Neural cell (in vitro differentiated cells): ENCODE measurements around the gene VPS35L. TPM values are rescaled to one million over a fixed set of nuclear protein-coding genes. Genes with fewer than 3 reads are reported as not detected.

Source experiments
- H2AFZ ChIP-seq: fragments of 200-600, 300-800 bp; sonication (generic), shearing (Covaris generic); 2 replicates; pipeline ENCODE4 v1.6.0; 2014; ENCODE audit warnings: low read depth, mild to moderate bottlenecking, antibody characterized with exemption, low read length, moderate library complexity
- H3F3A ChIP-seq: fragments of 200-600 bp; shearing (Covaris generic); 2 replicates; pipeline ENCODE4 v1.6.1; 2016; ENCODE audit warnings: mild to moderate bottlenecking, moderate library complexity, mixed read lengths, antibody characterized with exemption, low read length; ENCODE audit not compliant: insufficient read depth, poor library complexity, severe bottlenecking
- H3K27ac ChIP-seq: fragments of 200-600, 300-800 bp; sonication (generic), shearing (Covaris generic); 2 replicates; pipeline ENCODE4 v1.5.1; 2014; ENCODE audit warnings: mild to moderate bottlenecking, low read length, moderate library complexity
- H3K27me3 ChIP-seq: fragments of 300-800, 200-600 bp; sonication (generic), shearing (Covaris generic); 2 replicates; pipeline ENCODE4 v1.6.0; 2014; ENCODE audit warnings: mild to moderate bottlenecking, low read depth, low read length, moderate library complexity; ENCODE audit not compliant: insufficient read depth
- H3K36me3 ChIP-seq: fragments of 300-800, 200-600 bp; sonication (generic), shearing (Covaris generic); 2 replicates; pipeline ENCODE4 v1.5.1; 2014; ENCODE audit warnings: mild to moderate bottlenecking, antibody characterized with exemption, low read length, moderate library complexity; ENCODE audit not compliant: insufficient read depth
- H3K4me2 ChIP-seq: fragments of 300-800, 200-600 bp; sonication (generic), shearing (Covaris generic); 2 replicates; pipeline ENCODE4 v1.6.0; 2014; ENCODE audit warnings: mild to moderate bottlenecking, low read length
- H3K4me3 ChIP-seq: fragments of 300-800, 200-600 bp; sonication (generic), shearing (Covaris generic); 2 replicates; pipeline ENCODE4 v1.5.1; 2014; ENCODE audit warnings: mild to moderate bottlenecking, low read length, moderate library complexity
- H3K79me2 ChIP-seq: fragments of 200-600 bp; shearing (Covaris generic); replicated peaks from 2 replicates; pipeline ENCODE4 v1.6.0; 2014; ENCODE audit warnings: mild to moderate bottlenecking, low read length, moderate library complexity; ENCODE audit not compliant: insufficient read depth
- H3K9ac ChIP-seq: fragments of 300-800, 200-600 bp; sonication (generic), shearing (Covaris generic); 2 replicates; pipeline ENCODE4 v1.6.1; 2016; ENCODE audit warnings: mild to moderate bottlenecking, low read length, mixed read lengths
- H3K9me2 ChIP-seq: fragments of 200-600 bp; shearing (Covaris generic); 2 replicates; pipeline ENCODE4 v1.6.1; 2016; ENCODE audit warnings: mild to moderate bottlenecking, low read length, mixed read lengths; ENCODE audit not compliant: insufficient read depth
- H3K9me3 ChIP-seq: fragments of 200-600, 300-800 bp; sonication (generic), shearing (Covaris generic); 2 replicates; pipeline ENCODE4 v1.6.1; 2016; ENCODE audit warnings: mild to moderate bottlenecking, mixed run types, low read length, moderate library complexity, mixed read lengths
- H4K20me1 ChIP-seq: fragments of 200-600 bp; shearing (Covaris generic); 2 replicates; pipeline ENCODE4 v1.6.1; 2016; ENCODE audit warnings: mild to moderate bottlenecking, mixed run types; ENCODE audit not compliant: insufficient read depth
- EP300 ChIP-seq: fragments of 450-650 bp; conservative IDR thresholded peaks from 2 replicates; pipeline ENCODE4 v1.6.1; 2014; ENCODE audit warnings: antibody characterized with exemption, mild to moderate bottlenecking, moderate library complexity; ENCODE audit not compliant: poor library complexity, severe bottlenecking
- EZH2 ChIP-seq: fragments of 200-600, 300-800 bp; shearing (Covaris generic), sonication (generic); IDR thresholded peaks from 2 replicates; pipeline ENCODE4 v1.6.1; 2014; ENCODE audit warnings: antibody characterized with exemption, low read length, borderline replicate concordance, mild to moderate bottlenecking; ENCODE audit not compliant: insufficient read depth, poor library complexity, severe bottlenecking
- MXI1 ChIP-seq: fragments of 450-650 bp; conservative IDR thresholded peaks from 2 replicates; pipeline ENCODE4 v1.6.1; 2014; ENCODE audit warnings: antibody characterized with exemption, mild to moderate bottlenecking; ENCODE audit not compliant: poor library complexity, severe bottlenecking
- POLR2AphosphoS5 ChIP-seq: IDR thresholded peaks from 2 replicates; pipeline ENCODE4 v1.6.1; 2012
- RAD21 ChIP-seq: fragments of 450-650 bp; conservative IDR thresholded peaks from 2 replicates; pipeline ENCODE4 v1.6.1; 2014; ENCODE audit warnings: antibody characterized with exemption, mild to moderate bottlenecking, moderate library complexity
- SMC3 ChIP-seq: fragments of 450-650 bp; conservative IDR thresholded peaks from 2 replicates; pipeline ENCODE4 v1.6.1; 2014; ENCODE audit warnings: antibody characterized with exemption, mild to moderate bottlenecking, moderate library complexity; ENCODE audit not compliant: poor library complexity
- TAF1 ChIP-seq: IDR thresholded peaks from 2 replicates; pipeline ENCODE4 v1.6.1; 2012; ENCODE audit warnings: low read depth
- polyA plus RNA-seq: library from polyadenylated mRNA; depleted of rRNA; stranded (reverse); fragments of >200 nt; gene quantifications from 2 replicates; pipeline ENCODE4 v1.2.3, GENCODE V29; 2014
- TF ChIP-seq, protein P1 (sequence below): IDR thresholded peaks from 2 replicates; pipeline ENCODE4 v1.6.1; 2012; ENCODE audit warnings: borderline replicate concordance
- TF ChIP-seq, protein P2 (sequence below): fragments of 450-650 bp; IDR thresholded peaks from 2 replicates; pipeline ENCODE4 v1.5.1; 2014; ENCODE audit warnings: antibody characterized with exemption, mild to moderate bottlenecking, moderate library complexity; ENCODE audit not compliant: poor library complexity, severe bottlenecking

Gene VPS35L
- polyA plus RNA-seq, 1 donor from 2014 or later = 29.8 TPM

DNA sequence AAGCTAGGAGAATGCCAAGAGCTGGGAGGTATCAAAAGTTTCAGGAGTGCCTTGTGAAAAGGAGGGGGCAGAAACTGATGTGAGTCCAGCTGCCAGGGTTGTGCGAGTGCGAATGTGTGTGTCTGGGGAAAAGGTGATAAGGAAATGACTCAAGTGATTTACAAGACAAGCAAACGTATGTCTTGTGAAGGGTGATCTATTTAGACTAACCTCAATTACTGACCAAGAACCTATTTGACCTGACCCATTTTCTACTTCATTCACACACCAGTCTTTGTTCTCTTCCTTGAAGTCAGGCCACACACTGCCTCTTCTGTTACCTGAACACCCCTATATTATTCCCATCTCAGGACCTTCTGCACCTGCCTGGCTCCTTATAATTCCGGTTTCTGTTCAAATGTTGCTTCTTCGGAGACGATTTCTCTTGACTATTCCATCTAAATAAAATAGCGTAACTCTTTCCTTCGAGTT is 34.6 kb upstream of the VPS35L start:
- H3K9ac ChIP-seq = peak overlapping the region; percentile 90
- peak overlapping the region; percentile 92 for H3K27ac ChIP-seq
- H3K9me2 ChIP-seq = no peaks in the 10 kb centered on the region
- no peaks in the 10 kb centered on the region for H4K20me1 ChIP-seq
- peak overlapping the region; percentile 82 for H3K4me3 ChIP-seq
- no peak overlapping the region for H2AFZ ChIP-seq
- H3F3A ChIP-seq = peaks cover 6% of the 10 kb centered on the region
- no peaks in the 10 kb centered on the region for H3K27me3 ChIP-seq
- peak overlapping the region; percentile 64 for H3K4me2 ChIP-seq
- no peaks in the 10 kb centered on the region for H3K9me3 ChIP-seq
- no peaks in the 10 kb centered on the region for H3K36me3 ChIP-seq
- no peak for TF ChIP-seq MXI1
- no peak for TF ChIP-seq SMC3
- TF ChIP-seq RAD21 = no peak
- TF ChIP-seq TAF1 = no peak
- TF ChIP-seq, protein P1, sequence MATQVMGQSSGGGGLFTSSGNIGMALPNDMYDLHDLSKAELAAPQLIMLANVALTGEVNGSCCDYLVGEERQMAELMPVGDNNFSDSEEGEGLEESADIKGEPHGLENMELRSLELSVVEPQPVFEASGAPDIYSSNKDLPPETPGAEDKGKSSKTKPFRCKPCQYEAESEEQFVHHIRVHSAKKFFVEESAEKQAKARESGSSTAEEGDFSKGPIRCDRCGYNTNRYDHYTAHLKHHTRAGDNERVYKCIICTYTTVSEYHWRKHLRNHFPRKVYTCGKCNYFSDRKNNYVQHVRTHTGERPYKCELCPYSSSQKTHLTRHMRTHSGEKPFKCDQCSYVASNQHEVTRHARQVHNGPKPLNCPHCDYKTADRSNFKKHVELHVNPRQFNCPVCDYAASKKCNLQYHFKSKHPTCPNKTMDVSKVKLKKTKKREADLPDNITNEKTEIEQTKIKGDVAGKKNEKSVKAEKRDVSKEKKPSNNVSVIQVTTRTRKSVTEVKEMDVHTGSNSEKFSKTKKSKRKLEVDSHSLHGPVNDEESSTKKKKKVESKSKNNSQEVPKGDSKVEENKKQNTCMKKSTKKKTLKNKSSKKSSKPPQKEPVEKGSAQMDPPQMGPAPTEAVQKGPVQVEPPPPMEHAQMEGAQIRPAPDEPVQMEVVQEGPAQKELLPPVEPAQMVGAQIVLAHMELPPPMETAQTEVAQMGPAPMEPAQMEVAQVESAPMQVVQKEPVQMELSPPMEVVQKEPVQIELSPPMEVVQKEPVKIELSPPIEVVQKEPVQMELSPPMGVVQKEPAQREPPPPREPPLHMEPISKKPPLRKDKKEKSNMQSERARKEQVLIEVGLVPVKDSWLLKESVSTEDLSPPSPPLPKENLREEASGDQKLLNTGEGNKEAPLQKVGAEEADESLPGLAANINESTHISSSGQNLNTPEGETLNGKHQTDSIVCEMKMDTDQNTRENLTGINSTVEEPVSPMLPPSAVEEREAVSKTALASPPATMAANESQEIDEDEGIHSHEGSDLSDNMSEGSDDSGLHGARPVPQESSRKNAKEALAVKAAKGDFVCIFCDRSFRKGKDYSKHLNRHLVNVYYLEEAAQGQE = no peak
- no peak for TF ChIP-seq EZH2
- no peak for TF ChIP-seq POLR2AphosphoS5
- no peak for TF ChIP-seq EP300
- TF ChIP-seq, protein P2, sequence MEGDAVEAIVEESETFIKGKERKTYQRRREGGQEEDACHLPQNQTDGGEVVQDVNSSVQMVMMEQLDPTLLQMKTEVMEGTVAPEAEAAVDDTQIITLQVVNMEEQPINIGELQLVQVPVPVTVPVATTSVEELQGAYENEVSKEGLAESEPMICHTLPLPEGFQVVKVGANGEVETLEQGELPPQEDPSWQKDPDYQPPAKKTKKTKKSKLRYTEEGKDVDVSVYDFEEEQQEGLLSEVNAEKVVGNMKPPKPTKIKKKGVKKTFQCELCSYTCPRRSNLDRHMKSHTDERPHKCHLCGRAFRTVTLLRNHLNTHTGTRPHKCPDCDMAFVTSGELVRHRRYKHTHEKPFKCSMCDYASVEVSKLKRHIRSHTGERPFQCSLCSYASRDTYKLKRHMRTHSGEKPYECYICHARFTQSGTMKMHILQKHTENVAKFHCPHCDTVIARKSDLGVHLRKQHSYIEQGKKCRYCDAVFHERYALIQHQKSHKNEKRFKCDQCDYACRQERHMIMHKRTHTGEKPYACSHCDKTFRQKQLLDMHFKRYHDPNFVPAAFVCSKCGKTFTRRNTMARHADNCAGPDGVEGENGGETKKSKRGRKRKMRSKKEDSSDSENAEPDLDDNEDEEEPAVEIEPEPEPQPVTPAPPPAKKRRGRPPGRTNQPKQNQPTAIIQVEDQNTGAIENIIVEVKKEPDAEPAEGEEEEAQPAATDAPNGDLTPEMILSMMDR = no peak
- H3K79me2 ChIP-seq = peaks cover 43% of the 10 kb centered on the region

DNA sequence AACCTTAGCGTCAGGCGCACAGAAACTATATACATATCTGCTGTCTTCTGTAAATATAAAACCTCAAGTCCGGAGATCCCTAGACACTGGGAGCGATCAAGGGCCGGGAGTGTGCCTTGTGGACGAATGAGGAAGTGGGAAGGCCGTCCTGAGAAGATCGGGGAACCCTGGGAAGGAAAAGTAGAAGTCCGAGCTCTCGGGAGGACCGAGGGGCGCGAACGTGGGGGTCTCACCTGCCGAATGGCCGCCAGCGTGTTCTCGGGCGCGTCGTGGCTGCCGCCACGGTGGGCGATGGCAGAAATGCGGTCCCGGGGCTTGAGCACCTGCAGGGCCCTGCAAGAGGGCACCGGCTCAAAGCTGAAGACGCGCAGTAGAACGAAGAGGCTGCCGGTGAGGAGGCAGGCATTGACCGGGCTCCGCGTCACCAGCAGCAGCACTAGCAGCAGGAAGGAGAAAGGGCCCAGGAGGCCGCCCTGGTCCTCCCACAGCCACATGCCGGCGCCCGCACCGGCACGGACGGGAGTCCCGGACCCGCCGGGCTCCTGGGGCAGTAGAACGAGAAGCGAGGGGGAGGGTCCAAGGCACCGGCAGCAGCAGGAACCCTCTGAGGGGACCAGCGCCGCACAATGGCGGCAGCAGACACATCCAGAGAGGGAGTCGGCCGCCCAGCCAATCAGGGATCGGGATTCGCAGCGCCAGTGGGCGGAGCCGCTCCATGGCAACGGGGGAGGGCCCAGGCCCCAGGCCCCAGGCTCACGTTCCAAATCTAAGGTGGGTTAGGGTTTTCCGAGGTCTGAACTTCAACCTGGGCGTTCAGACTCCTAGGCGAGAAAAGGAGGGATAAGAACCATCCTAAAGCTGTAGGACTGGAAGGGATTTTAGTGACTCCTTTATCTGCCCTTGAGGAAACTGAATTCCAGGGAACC is 33.8 kb upstream of the VPS35L start, which contains the start of gene GDE1:
GDE1 (minus strand) TSS at position 628 of the 926 bp plus-strand sequence; CDS start at position 494, 134 bp downstream.
- peak within 1 kb of the TSS; percentile 92 for H3K27ac ChIP-seq
- H3K4me2 ChIP-seq = peak within 1 kb of the TSS; percentile 64
- peaks cover 52% of the 10 kb centered on the region for H3K79me2 ChIP-seq
- peak; percentile 98 for TF ChIP-seq POLR2AphosphoS5
- peak; percentile 51 for TF ChIP-seq RAD21
- TF ChIP-seq, protein P1 = peak; percentile 88
- TF ChIP-seq EZH2 = no peak
- peak; percentile 51 for TF ChIP-seq EP300
- peak; percentile 87 for TF ChIP-seq MXI1
- TF ChIP-seq, protein P2 = peak; percentile 78
- peak; percentile 85 for TF ChIP-seq TAF1
- TF ChIP-seq SMC3 = peak; percentile 45
- peak within 1 kb of the TSS; percentile 82 for H3K4me3 ChIP-seq
- H3K27me3 ChIP-seq = no peaks in the 10 kb centered on the region
- no peaks in the 10 kb centered on the region for H3K36me3 ChIP-seq
- H4K20me1 ChIP-seq = no peaks in the 10 kb centered on the region
- peak within 1 kb of the TSS; percentile 90 for H3K9ac ChIP-seq
- peaks cover 6% of the 10 kb centered on the region for H3F3A ChIP-seq
- peak within 1 kb of the TSS; percentile 66 for H2AFZ ChIP-seq
- no peaks in the 10 kb centered on the region for H3K9me3 ChIP-seq
- no peaks in the 10 kb centered on the region for H3K9me2 ChIP-seq
